A549 (cell line): ENCODE measurements around the gene CALR3.
"Not testable (repeated sequence)": the region's sequence is repeated elsewhere in the genome, so short reads cannot be mapped to it uniquely, and the experiment has no call there.

ENCODE experiments used
- CEBPB ChIP-seq, 2 experiments: fragments of >200 bp in 1 of 2; sonication (Bioruptor Twin) in 1 of 2; formaldehyde crosslinking in 1 of 2; IDR thresholded peaks; 2 replicates each; pipeline ENCODE4 v1.6.1; 2012 to 2016
- CTCF ChIP-seq: fragments of >200 bp; sonication (Bioruptor Twin); formaldehyde crosslinking; IDR thresholded peaks from 3 replicates; pipeline ENCODE4 v1.5.1; 2016
- EP300 ChIP-seq, 2 experiments: fragments of >200 bp; sonication (Bioruptor Twin); formaldehyde crosslinking; IDR thresholded peaks; 2 replicates in 1 of 2; 3 replicates in 1 of 2; pipeline ENCODE4 v1.6.1; 2016 to 2017
- POLR2A ChIP-seq: IDR thresholded peaks from 2 replicates; pipeline ENCODE4 v1.6.1; 2012; ENCODE audit warnings: mild to moderate bottlenecking, low read length

- TF ChIP-seq CTCF; EP300 (IDR thresholded peaks at IDR 0.05); CEBPB (IDR thresholded peaks at IDR 0.05); POLR2A: not testable (repeated sequence)
Measured at GRCh38 chr19:16472559-16472899, 23.4 kb downstream of the CALR3 start.
